WTC11 (cell line): ENCODE measurements around the gene ZFYVE28. TPM values are rescaled to one million over a fixed set of nuclear protein-coding genes. Genes with fewer than 3 reads are reported as not detected.

Experiments used
- ATAC-seq: fragments of 200-7000 bp; cut with Tn5 transposase; 2 replicates; pipeline ENCODE4 v1.10.0; 2021; ENCODE audit warnings: mild to moderate bottlenecking, moderate library complexity
- CTCF ChIA-PET: fragments of 300-600 bp; sonication (Branson Sonifier 250); formaldehyde crosslinking; loops from one replicate; lab custom pipeline; 2021; ENCODE audit warnings: antibody characterized with exemption; lab: Charles Lee
- POLR2A ChIA-PET: fragments of 350-600 bp; sonication (Branson Sonifier 250); formaldehyde crosslinking; loops from one replicate; lab custom pipeline; 2021; ENCODE audit warnings: antibody characterized with exemption; lab: Charles Lee
- DNase-seq: peaks from one replicate; pipeline ENCODE4 v3.0.0; 2021; ENCODE audit warnings: low spot score
- H3K27ac Mint-ChIP-seq: 2 replicates; pipeline ENCODE4 v1.8.0; 2021; ENCODE audit warnings: mixed read lengths
- H3K27me3 Mint-ChIP-seq: 2 replicates; pipeline ENCODE4 v1.8.0; 2021; ENCODE audit warnings: low read depth, mild to moderate bottlenecking, moderate library complexity, mixed read lengths
- H3K36me3 Mint-ChIP-seq: 2 replicates; pipeline ENCODE4 v1.8.0; 2021; ENCODE audit warnings: mixed read lengths
- H3K4me1 Mint-ChIP-seq: 2 replicates; pipeline ENCODE4 v1.8.0; 2022; ENCODE audit warnings: mixed read lengths
- H3K4me3 Mint-ChIP-seq: 2 replicates; pipeline ENCODE4 v1.8.0; 2021; ENCODE audit warnings: mild to moderate bottlenecking, moderate library complexity, mixed read lengths
- H3K9me3 Mint-ChIP-seq: 2 replicates; pipeline ENCODE4 v1.8.0; 2021; ENCODE audit warnings: mixed read lengths
- AFF4 ChIP-seq: sonication (generic); formaldehyde crosslinking; IDR thresholded peaks from 2 replicates; pipeline ENCODE4 v1.8.1; 2023; ENCODE audit warnings: mild to moderate bottlenecking, missing genetic modification reagents, borderline replicate concordance
- CREM ChIP-seq: sonication (generic); formaldehyde crosslinking; IDR thresholded peaks from 2 replicates; pipeline ENCODE4 v1.8.1; 2022; ENCODE audit warnings: mild to moderate bottlenecking, missing genetic modification reagents, moderate library complexity
- CTCF ChIP-seq: fragments of 200-600 bp; IDR thresholded peaks from 2 replicates; pipeline ENCODE4 v1.8.0; 2022; ENCODE audit warnings: antibody characterized with exemption
- FOXJ3 ChIP-seq: sonication (generic); formaldehyde crosslinking; IDR thresholded peaks from 2 replicates; pipeline ENCODE4 v1.9.0; 2021; ENCODE audit warnings: missing genetic modification reagents, mild to moderate bottlenecking, borderline replicate concordance
- GABPB1 ChIP-seq: sonication (generic); formaldehyde crosslinking; IDR thresholded peaks from 2 replicates; pipeline ENCODE4 v1.8.1; 2023; ENCODE audit warnings: mild to moderate bottlenecking, missing genetic modification reagents
- IRF2 ChIP-seq: sonication (generic); formaldehyde crosslinking; IDR thresholded peaks from 2 replicates; pipeline ENCODE4 v1.8.0; 2022; ENCODE audit warnings: low read depth, missing genetic modification reagents, borderline replicate concordance
- JUN ChIP-seq: sonication (generic); formaldehyde crosslinking; IDR thresholded peaks from 2 replicates; pipeline ENCODE4 v1.8.0; 2023; ENCODE audit warnings: mild to moderate bottlenecking, missing genetic modification reagents
- KAT7 ChIP-seq: sonication (generic); formaldehyde crosslinking; IDR thresholded peaks from 2 replicates; pipeline ENCODE4 v1.8.1; 2023; ENCODE audit warnings: missing genetic modification reagents, mild to moderate bottlenecking, borderline replicate concordance
- OVOL2 ChIP-seq: fragments of 250-450 bp; sonication (Bioruptor Pico); IDR thresholded peaks from 2 replicates; pipeline ENCODE4 v1.9.0; 2021; ENCODE audit warnings: mild to moderate bottlenecking, borderline replicate concordance
- TEAD1 ChIP-seq: sonication (generic); formaldehyde crosslinking; IDR thresholded peaks from 2 replicates; pipeline ENCODE4 v1.8.0; 2022; ENCODE audit warnings: mild to moderate bottlenecking, missing genetic modification reagents
- ZNF317 ChIP-seq: sonication (generic); formaldehyde crosslinking; IDR thresholded peaks from 2 replicates; pipeline ENCODE4 v1.8.1; 2023; ENCODE audit warnings: low read depth, mild to moderate bottlenecking, moderate library complexity, missing genetic modification reagents, borderline replicate concordance
- ZNF423 ChIP-seq: fragments of 250-450 bp; sonication (Bioruptor Pico); IDR thresholded peaks from 2 replicates; pipeline ENCODE4 v2.1.2; 2022; ENCODE audit warnings: mild to moderate bottlenecking, moderate library complexity
- ZNF532 ChIP-seq: fragments of 250-450 bp; sonication (Bioruptor Pico); IDR thresholded peaks from 2 replicates; pipeline ENCODE4 v1.9.0; 2021; ENCODE audit warnings: mild to moderate bottlenecking, borderline replicate concordance
- ZSCAN18 ChIP-seq: fragments of 250-450 bp; sonication (Bioruptor Pico); IDR thresholded peaks from 2 replicates; pipeline ENCODE4 v2.1.2; 2022; ENCODE audit warnings: mild to moderate bottlenecking, moderate library complexity
- total RNA-seq: library from RNA; stranded (reverse); gene quantifications from 3 replicates; pipeline ENCODE4 v1.2.3, GENCODE V29; 2021
- TF ChIP-seq, protein P1 (sequence below): sonication (generic); formaldehyde crosslinking; IDR thresholded peaks from 2 replicates; pipeline ENCODE4 v1.8.1; 2023; ENCODE audit warnings: mild to moderate bottlenecking, missing genetic modification reagents, moderate library complexity
- TF ChIP-seq, protein P2 (sequence below): sonication (generic); formaldehyde crosslinking; IDR thresholded peaks from 2 replicates; pipeline ENCODE4 v1.8.0; 2022; ENCODE audit warnings: mild to moderate bottlenecking, missing genetic modification reagents
- TF ChIP-seq, protein P3 (sequence below): sonication (generic); formaldehyde crosslinking; IDR thresholded peaks from 2 replicates; pipeline ENCODE4 v1.8.1; 2023; ENCODE audit warnings: mild to moderate bottlenecking, missing genetic modification reagents, moderate library complexity

The ZFYVE28 gene
- total RNA-seq, 1 experiment from 2014 or later, result 7.8 TPM

- DNase-seq, result no peak
- TF ChIP-seq KAT7 (CRISPR knock-in tag) (no peak), FOXJ3 (CRISPR knock-in tag) (no peak), JUN (CRISPR knock-in tag) (no peak), ZSCAN18 (CRISPR knock-in tag) (no peak), TEAD1 (no peak), ZNF317 (CRISPR knock-in tag) (no peak), OVOL2 (CRISPR knock-in tag) (no peak), ZNF423 (CRISPR knock-in tag) (no peak), CREM (no peak), ZNF532 (no peak), CTCF (no peak), GABPB1 (CRISPR knock-in tag) (no peak), AFF4 (CRISPR knock-in tag) (no peak), IRF2 (CRISPR knock-in tag) (no peak)
- TF ChIP-seq, protein P1, sequence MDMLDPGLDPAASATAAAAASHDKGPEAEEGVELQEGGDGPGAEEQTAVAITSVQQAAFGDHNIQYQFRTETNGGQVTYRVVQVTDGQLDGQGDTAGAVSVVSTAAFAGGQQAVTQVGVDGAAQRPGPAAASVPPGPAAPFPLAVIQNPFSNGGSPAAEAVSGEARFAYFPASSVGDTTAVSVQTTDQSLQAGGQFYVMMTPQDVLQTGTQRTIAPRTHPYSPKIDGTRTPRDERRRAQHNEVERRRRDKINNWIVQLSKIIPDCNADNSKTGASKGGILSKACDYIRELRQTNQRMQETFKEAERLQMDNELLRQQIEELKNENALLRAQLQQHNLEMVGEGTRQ (CRISPR knock-in tag), result no peak
- TF ChIP-seq, protein P2, sequence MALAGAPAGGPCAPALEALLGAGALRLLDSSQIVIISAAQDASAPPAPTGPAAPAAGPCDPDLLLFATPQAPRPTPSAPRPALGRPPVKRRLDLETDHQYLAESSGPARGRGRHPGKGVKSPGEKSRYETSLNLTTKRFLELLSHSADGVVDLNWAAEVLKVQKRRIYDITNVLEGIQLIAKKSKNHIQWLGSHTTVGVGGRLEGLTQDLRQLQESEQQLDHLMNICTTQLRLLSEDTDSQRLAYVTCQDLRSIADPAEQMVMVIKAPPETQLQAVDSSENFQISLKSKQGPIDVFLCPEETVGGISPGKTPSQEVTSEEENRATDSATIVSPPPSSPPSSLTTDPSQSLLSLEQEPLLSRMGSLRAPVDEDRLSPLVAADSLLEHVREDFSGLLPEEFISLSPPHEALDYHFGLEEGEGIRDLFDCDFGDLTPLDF (CRISPR knock-in tag), result no peak
- TF ChIP-seq, protein P3, sequence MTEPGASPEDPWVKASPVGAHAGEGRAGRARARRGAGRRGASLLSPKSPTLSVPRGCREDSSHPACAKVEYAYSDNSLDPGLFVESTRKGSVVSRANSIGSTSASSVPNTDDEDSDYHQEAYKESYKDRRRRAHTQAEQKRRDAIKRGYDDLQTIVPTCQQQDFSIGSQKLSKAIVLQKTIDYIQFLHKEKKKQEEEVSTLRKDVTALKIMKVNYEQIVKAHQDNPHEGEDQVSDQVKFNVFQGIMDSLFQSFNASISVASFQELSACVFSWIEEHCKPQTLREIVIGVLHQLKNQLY (CRISPR knock-in tag), result no peak
- no peak for ATAC-seq
- H3K27me3 Mint-ChIP-seq, result no peaks in the 10 kb centered on the region
- POLR2A ChIA-PET, result no interaction called here
- H3K4me3 Mint-ChIP-seq, result no peak overlapping the region
- H3K36me3 Mint-ChIP-seq, result no peaks in the 10 kb centered on the region
- CTCF ChIA-PET, result interaction anchor here (2.9 kb wide), 1 partner anchor 9 kb away, joined by 26 read pairs; no protein-coding TSS in a partner anchor
- H3K4me1 Mint-ChIP-seq, result no peaks in the 10 kb centered on the region
- no peak overlapping the region for H3K27ac Mint-ChIP-seq
- no peaks in the 10 kb centered on the region for H3K9me3 Mint-ChIP-seq
These were observed 32.6 kb upstream of the ZFYVE28 start for GRCh38 chr4:2451036-2451520.
